ENCODE measurements around the gene AKR1B15. TPM values are rescaled to one million over a fixed set of nuclear protein-coding genes. Genes with fewer than 3 reads are reported as not detected.
"Not testable (repeated sequence)": the region's sequence is repeated elsewhere in the genome, so short reads cannot be mapped to it uniquely, and the experiment has no call there.

AKR1B15 gene
- total RNA-seq, 1 experiment from 2014 or later, result not detected

DNA sequence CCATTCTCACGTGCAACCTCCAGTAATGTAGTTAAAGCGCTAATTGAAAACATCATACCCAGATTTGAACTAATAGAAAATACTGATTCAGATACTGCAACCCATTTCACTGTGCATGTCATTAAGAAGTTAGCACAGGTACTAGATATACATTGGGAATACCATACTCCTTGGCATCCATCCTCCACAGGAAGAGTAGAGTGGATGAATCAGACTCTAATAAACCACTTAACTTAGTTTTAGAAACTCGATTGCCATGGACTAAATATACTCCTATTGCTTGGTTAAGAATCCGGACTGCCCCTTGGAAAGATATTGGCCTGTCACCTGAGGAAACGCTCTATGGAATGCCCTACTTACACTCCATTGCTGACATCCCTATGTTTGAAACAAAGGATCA is 9.5 kb downstream of the AKR1B15 start:
- Histone ChIP-seq H3K9ac (ENCODE audit: low read length) (no peak overlapping the region), H3K27ac (ENCODE audit: low read length) (no peak overlapping the region), H3K27me3 (ENCODE audit: low read length) (no peaks in the 10 kb centered on the region; the same call in 1 of the 2 replicates), H3K9me2 (replicated peaks; ENCODE audit: insufficient read depth, low read length) (no peaks in the 10 kb centered on the region), H3K4me3 (ENCODE audit: low read length) (no peak overlapping the region), H2AFZ (ENCODE audit: low read length) (no peak overlapping the region), H4K20me1 (ENCODE audit: insufficient read depth, low read depth, low read length) (no peaks in the 10 kb centered on the region), H3K9me3 (ENCODE audit: low read length) (no peaks in the 10 kb centered on the region), H3K4me2 (ENCODE audit: low read depth, low read length, poor library complexity, severe bottlenecking) (no peak overlapping the region), H3K79me2 (ENCODE audit: low read length) (no peaks in the 10 kb centered on the region), H3K4me1 (ENCODE audit: low read length) (no peaks in the 10 kb centered on the region), H3K36me3 (ENCODE audit: insufficient read depth, low read length) (no peaks in the 10 kb centered on the region)
- DNase-seq, result no peak

DNA sequence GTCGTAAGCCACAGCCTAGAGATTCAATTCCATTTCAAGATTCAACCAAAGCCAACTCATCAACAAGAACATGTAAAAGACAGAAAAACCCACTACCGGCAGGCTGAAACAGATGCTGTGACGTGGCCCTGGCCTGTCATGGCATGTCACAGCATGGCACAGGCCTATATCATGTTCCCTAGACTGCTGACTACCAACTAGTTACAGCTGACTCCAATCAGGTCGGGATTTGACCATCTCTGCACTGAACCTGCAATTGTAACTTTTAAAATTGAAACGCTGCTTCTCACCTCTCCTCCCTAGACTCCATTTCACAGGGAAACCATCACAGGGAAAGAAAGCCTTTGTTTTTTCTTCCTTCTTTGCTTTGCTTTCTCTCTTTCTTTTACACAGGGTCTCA is 12.7 kb downstream of the AKR1B15 start:
- not testable (repeated sequence) for H3K79me2 ChIP-seq (ENCODE audit: low read length); H3K4me1 ChIP-seq (ENCODE audit: low read length); H3K9me2 ChIP-seq (replicated peaks; ENCODE audit: insufficient read depth, low read length); H3K4me2 ChIP-seq (ENCODE audit: low read depth, low read length, poor library complexity, severe bottlenecking); H3K36me3 ChIP-seq (ENCODE audit: insufficient read depth, low read length); H3K4me3 ChIP-seq (ENCODE audit: low read length); H2AFZ ChIP-seq (ENCODE audit: low read length); H3K9ac ChIP-seq (ENCODE audit: low read length); H3K27ac ChIP-seq (ENCODE audit: low read length); DNase-seq; H3K9me3 ChIP-seq (ENCODE audit: low read length); H4K20me1 ChIP-seq (ENCODE audit: insufficient read depth, low read depth, low read length); H3K27me3 ChIP-seq (ENCODE audit: low read length)

DNA sequence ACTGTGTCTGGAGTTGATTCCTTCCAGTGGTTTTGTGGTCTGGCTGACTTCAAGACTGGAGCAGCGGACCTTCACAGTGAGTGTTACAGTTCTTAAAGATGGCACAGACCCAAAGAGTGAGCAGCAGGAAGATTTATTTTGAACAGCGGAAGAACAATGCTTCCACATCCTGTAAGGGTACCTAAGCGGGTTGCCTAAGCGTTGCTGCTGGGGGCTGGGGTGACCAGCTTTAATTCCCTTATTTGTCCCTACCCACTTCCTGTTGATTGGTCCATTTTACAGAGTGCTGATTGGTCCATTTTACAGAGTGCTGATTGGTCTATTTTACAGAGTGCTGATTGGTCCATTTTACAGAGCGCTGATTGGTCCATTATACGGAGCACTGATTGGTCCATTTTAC is 13.2 kb downstream of the AKR1B15 start:
- no peak overlapping the region for H2AFZ ChIP-seq (ENCODE audit: low read length)
- no peaks in the 10 kb centered on the region for H3K27me3 ChIP-seq (ENCODE audit: low read length)
- no peak for DNase-seq

DNA sequence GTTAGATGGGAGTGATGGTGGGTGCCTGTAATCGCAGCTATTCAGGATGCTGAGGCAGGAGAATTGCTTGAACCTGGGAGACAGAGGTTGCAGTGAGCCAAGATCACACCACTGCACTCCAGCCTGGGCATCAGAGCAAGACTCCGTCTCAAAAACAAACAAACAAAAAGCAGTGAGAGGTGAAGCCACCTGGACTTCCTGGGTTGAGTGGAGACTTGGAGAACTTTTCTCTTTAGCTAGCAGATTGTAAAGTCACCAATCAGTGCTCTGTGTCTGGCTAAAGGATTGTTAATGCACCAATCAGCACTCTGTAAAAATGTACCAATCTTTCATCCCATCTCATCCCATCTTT is 14.5 kb downstream of the AKR1B15 start:
- H3K27me3 ChIP-seq (ENCODE audit: low read length); DNase-seq; H3K27ac ChIP-seq (ENCODE audit: low read length); H3K4me3 ChIP-seq (ENCODE audit: low read length); H3K36me3 ChIP-seq (ENCODE audit: insufficient read depth, low read length); H3K9me2 ChIP-seq (replicated peaks; ENCODE audit: insufficient read depth, low read length); H4K20me1 ChIP-seq (ENCODE audit: insufficient read depth, low read depth, low read length); H2AFZ ChIP-seq (ENCODE audit: low read length); H3K9ac ChIP-seq (ENCODE audit: low read length); H3K4me2 ChIP-seq (ENCODE audit: low read depth, low read length, poor library complexity, severe bottlenecking); H3K79me2 ChIP-seq (ENCODE audit: low read length); H3K9me3 ChIP-seq (ENCODE audit: low read length); H3K4me1 ChIP-seq (ENCODE audit: low read length): not testable (repeated sequence)

More for the DNA sequence above, 13.2 kb downstream of the AKR1B15 start:
- Histone ChIP-seq H3K27ac (ENCODE audit: low read length) (no peak overlapping the region), H3K9ac (ENCODE audit: low read length) (no peak overlapping the region), H3K79me2 (ENCODE audit: low read length) (no peaks in the 10 kb centered on the region), H4K20me1 (ENCODE audit: insufficient read depth, low read depth, low read length) (no peaks in the 10 kb centered on the region), H3K4me2 (ENCODE audit: low read depth, low read length, poor library complexity, severe bottlenecking) (no peak overlapping the region), H3K4me3 (ENCODE audit: low read length) (no peak overlapping the region), H3K4me1 (ENCODE audit: low read length) (no peaks in the 10 kb centered on the region), H3K9me3 (ENCODE audit: low read length) (no peaks in the 10 kb centered on the region), H3K9me2 (replicated peaks; ENCODE audit: insufficient read depth, low read length) (no peaks in the 10 kb centered on the region), H3K36me3 (ENCODE audit: insufficient read depth, low read length) (no peaks in the 10 kb centered on the region)

DNA sequence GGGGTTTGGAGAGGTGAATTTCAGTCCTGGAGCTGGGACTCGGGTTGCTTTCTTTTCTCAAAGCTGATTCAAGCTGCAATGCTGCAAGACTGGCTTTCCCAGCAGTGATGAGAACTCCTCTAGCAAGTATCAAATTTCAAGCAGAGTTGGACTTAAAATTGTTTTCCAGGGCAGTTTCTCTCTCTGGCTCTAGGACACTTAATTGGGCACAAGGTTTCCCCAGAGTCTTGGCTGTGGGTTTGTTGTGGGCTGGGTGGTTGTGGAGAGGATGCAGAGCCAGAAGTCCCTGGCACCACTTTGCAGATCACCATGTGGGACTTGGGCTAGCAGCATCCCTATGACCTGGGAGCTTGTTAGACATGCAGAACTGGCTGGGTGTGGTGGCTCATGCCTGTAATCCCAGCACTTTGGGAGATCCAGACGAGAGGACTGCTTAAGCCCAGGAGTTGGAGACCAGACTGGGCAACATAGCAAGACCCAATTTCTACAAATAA is 16.8 kb downstream of the AKR1B15 start:
- Histone ChIP-seq H3K4me1 (ENCODE audit: low read length) (no peaks in the 10 kb centered on the region), H3K79me2 (ENCODE audit: low read length) (no peaks in the 10 kb centered on the region), H2AFZ (ENCODE audit: low read length) (no peak overlapping the region), H4K20me1 (ENCODE audit: insufficient read depth, low read depth, low read length) (no peaks in the 10 kb centered on the region), H3K9me3 (ENCODE audit: low read length) (no peaks in the 10 kb centered on the region), H3K36me3 (ENCODE audit: insufficient read depth, low read length) (no peaks in the 10 kb centered on the region), H3K9ac (ENCODE audit: low read length) (no peak overlapping the region), H3K27ac (ENCODE audit: low read length) (no peak overlapping the region), H3K9me2 (replicated peaks; ENCODE audit: insufficient read depth, low read length) (no peaks in the 10 kb centered on the region), H3K4me3 (ENCODE audit: low read length) (no peak overlapping the region), H3K27me3 (ENCODE audit: low read length) (no peaks in the 10 kb centered on the region), H3K4me2 (ENCODE audit: low read depth, low read length, poor library complexity, severe bottlenecking) (no peak overlapping the region)
- DNase-seq, result no peak

DNA sequence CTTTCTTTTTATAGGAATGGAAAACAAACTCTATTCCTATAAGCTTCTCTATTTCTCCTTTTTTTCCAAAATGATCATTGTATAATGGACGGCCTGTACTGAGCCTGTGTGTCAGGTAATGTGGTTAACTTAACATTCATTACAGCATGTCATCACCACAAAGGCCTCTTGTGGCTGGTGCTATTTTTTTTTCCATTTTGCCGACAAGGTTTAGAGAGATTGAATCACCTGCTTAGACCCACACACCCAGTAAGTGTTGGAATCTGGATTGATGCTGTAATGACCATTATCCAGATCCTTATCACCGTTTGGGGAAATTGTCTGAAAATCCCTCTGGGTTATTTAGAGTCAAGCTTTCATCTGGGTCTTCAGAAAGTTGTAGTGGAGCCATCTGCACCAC is 18.5 kb downstream of the AKR1B15 start:
- Histone ChIP-seq H3K27me3 (ENCODE audit: low read length) (no peaks in the 10 kb centered on the region), H3K9me2 (replicated peaks; ENCODE audit: insufficient read depth, low read length) (no peaks in the 10 kb centered on the region), H2AFZ (ENCODE audit: low read length) (no peak overlapping the region), H4K20me1 (ENCODE audit: insufficient read depth, low read depth, low read length) (no peaks in the 10 kb centered on the region), H3K9ac (ENCODE audit: low read length) (no peak overlapping the region), H3K9me3 (ENCODE audit: low read length) (no peaks in the 10 kb centered on the region), H3K4me1 (ENCODE audit: low read length) (no peaks in the 10 kb centered on the region), H3K4me2 (ENCODE audit: low read depth, low read length, poor library complexity, severe bottlenecking) (no peak overlapping the region), H3K79me2 (ENCODE audit: low read length) (no peaks in the 10 kb centered on the region), H3K4me3 (ENCODE audit: low read length) (no peak overlapping the region), H3K27ac (ENCODE audit: low read length) (no peak overlapping the region), H3K36me3 (ENCODE audit: insufficient read depth, low read length) (no peaks in the 10 kb centered on the region)
- no peak for DNase-seq

DNA sequence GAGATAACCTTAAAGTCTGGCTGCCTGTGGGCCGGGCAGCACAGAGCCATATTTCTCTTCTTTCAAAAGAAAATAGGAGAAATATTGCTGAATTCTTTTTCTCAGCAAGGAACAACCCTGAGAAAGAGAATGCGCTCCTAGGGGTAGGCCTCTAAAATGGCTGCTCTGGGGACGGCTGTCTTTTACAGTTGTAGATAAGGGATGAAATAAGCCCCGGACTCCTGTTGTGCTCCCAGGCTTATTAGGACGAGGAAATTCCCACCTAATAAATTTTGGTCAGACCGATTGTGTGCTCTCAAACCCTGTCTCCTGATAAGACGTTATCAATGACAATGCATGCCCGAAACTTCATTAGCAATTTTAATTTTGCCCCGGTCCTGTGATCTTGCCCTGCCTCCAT is 21.1 kb downstream of the AKR1B15 start:
- not testable (repeated sequence) for H4K20me1 ChIP-seq (ENCODE audit: insufficient read depth, low read depth, low read length); DNase-seq; H3K27ac ChIP-seq (ENCODE audit: low read length); H3K4me1 ChIP-seq (ENCODE audit: low read length); H3K36me3 ChIP-seq (ENCODE audit: insufficient read depth, low read length); H3K9me3 ChIP-seq (ENCODE audit: low read length); H3K9ac ChIP-seq (ENCODE audit: low read length); H3K4me3 ChIP-seq (ENCODE audit: low read length); H3K79me2 ChIP-seq (ENCODE audit: low read length); H3K4me2 ChIP-seq (ENCODE audit: low read depth, low read length, poor library complexity, severe bottlenecking); H3K9me2 ChIP-seq (replicated peaks; ENCODE audit: insufficient read depth, low read length); H2AFZ ChIP-seq (ENCODE audit: low read length); H3K27me3 ChIP-seq (ENCODE audit: low read length)

DNA sequence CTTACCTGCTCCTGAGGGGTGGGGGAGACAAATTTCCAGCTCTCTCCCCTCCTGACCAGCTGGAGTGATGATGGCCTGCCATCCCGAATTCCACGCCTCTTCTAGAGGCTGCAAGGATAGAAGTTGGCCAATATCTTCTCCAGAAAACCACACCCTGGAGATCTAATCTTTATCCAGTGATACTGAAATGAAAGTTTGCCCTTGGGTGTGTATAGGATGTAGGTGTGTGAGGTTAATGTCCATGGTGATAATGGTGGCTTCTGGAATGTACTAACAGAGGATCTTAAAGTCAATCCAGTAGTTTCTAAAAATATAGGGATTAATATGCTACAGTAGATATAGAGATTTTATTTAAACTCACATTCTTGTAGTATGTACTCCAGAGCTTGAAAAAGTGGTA is 22.2 kb downstream of the AKR1B15 start:
- H3K27me3 ChIP-seq (ENCODE audit: low read length), result no peaks in the 10 kb centered on the region
- DNase-seq, result no peak
- no peaks in the 10 kb centered on the region for H4K20me1 ChIP-seq (ENCODE audit: insufficient read depth, low read depth, low read length)
- no peaks in the 10 kb centered on the region for H3K79me2 ChIP-seq (ENCODE audit: low read length)
- H3K4me1 ChIP-seq (ENCODE audit: low read length), result no peaks in the 10 kb centered on the region
- H3K27ac ChIP-seq (ENCODE audit: low read length), result no peak overlapping the region
- no peak overlapping the region for H3K9ac ChIP-seq (ENCODE audit: low read length)
- no peak overlapping the region for H3K4me3 ChIP-seq (ENCODE audit: low read length)
- no peaks in the 10 kb centered on the region for H3K36me3 ChIP-seq (ENCODE audit: insufficient read depth, low read length)
- no peak overlapping the region for H3K4me2 ChIP-seq (ENCODE audit: low read depth, low read length, poor library complexity, severe bottlenecking)
- H2AFZ ChIP-seq (ENCODE audit: low read length), result no peak overlapping the region
- H3K9me2 ChIP-seq (replicated peaks; ENCODE audit: insufficient read depth, low read length), result no peaks in the 10 kb centered on the region
- H3K9me3 ChIP-seq (ENCODE audit: low read length), result no peaks in the 10 kb centered on the region

Data from Karpas-422 (cell line).